ENCODE data around the gene BTBD16.

BTBD16 gene

GRCh38 chr10:122236690-122237306 is 34.3 kb upstream of the BTBD16 start:
- Histone ChIP-seq H3K9me3 (ENCODE audit: insufficient read depth, low read depth, low read length) (no peaks in the 10 kb centered on the region), H3K27me3 (ENCODE audit: insufficient read depth, low read length) (no peaks in the 10 kb centered on the region), H3K4me3 (ENCODE audit: low read length) (no peak overlapping the region), H3K27ac (ENCODE audit: low read depth, low read length) (no peak overlapping the region), H3K36me3 (ENCODE audit: insufficient read depth, low read length) (peaks cover 64% of the 10 kb centered on the region), H3K9ac (ENCODE audit: low read depth, low read length) (no peak overlapping the region), H3K4me1 (ENCODE audit: insufficient read depth, low read length) (no peaks in the 10 kb centered on the region)
- 96% methylated on average over 5 of the region's 5 CpGs for WGBS

- H3K4me1 ChIP-seq (ENCODE audit: insufficient read depth, low read length): no peaks in the 10 kb centered on the region
- H3K27ac ChIP-seq (ENCODE audit: low read depth, low read length): no peak overlapping the region
- H3K4me3 ChIP-seq (ENCODE audit: low read length): no peak overlapping the region
- 93% methylated on average over 16 of the region's 17 CpGs for WGBS
- H3K36me3 ChIP-seq (ENCODE audit: insufficient read depth, low read length): peaks cover 70% of the 10 kb centered on the region
- H3K27me3 ChIP-seq (ENCODE audit: insufficient read depth, low read length): no peaks in the 10 kb centered on the region
- H3K9me3 ChIP-seq (ENCODE audit: insufficient read depth, low read depth, low read length): no peaks in the 10 kb centered on the region
- no peak overlapping the region for H3K9ac ChIP-seq (ENCODE audit: low read depth, low read length)
These were observed 33.6 kb upstream of the BTBD16 start for GRCh38 chr10:122237331-122237990.

- Histone ChIP-seq H3K27ac (ENCODE audit: low read depth, low read length) (no peak overlapping the region), H3K9ac (ENCODE audit: low read depth, low read length) (no peak overlapping the region), H3K36me3 (ENCODE audit: insufficient read depth, low read length) (peaks cover 85% of the 10 kb centered on the region), H3K27me3 (ENCODE audit: insufficient read depth, low read length) (no peaks in the 10 kb centered on the region), H3K9me3 (ENCODE audit: insufficient read depth, low read depth, low read length) (no peaks in the 10 kb centered on the region), H3K4me3 (ENCODE audit: low read length) (no peak overlapping the region), H3K4me1 (ENCODE audit: insufficient read depth, low read length) (no peaks in the 10 kb centered on the region)
- 95% methylated on average over 10 of the region's 10 CpGs for WGBS
These were observed 31.4 kb upstream of the BTBD16 start for GRCh38 chr10:122239578-122240257.

GRCh38 chr10:122240401-122240800 is 30.7 kb upstream of the BTBD16 start:
- no peak overlapping the region for H3K27ac ChIP-seq (ENCODE audit: low read depth, low read length)
- no peaks in the 10 kb centered on the region for H3K9me3 ChIP-seq (ENCODE audit: insufficient read depth, low read depth, low read length)
- no peaks in the 10 kb centered on the region for H3K4me1 ChIP-seq (ENCODE audit: insufficient read depth, low read length)
- no peaks in the 10 kb centered on the region for H3K27me3 ChIP-seq (ENCODE audit: insufficient read depth, low read length)
- H3K4me3 ChIP-seq (ENCODE audit: low read length): no peak overlapping the region
- no peak overlapping the region for H3K9ac ChIP-seq (ENCODE audit: low read depth, low read length)
- peaks cover 87% of the 10 kb centered on the region for H3K36me3 ChIP-seq (ENCODE audit: insufficient read depth, low read length)
- WGBS: 92% methylated on average over 6 of the region's 6 CpGs

- Histone ChIP-seq H3K9me3 (ENCODE audit: insufficient read depth, low read depth, low read length) (no peaks in the 10 kb centered on the region), H3K27ac (ENCODE audit: low read depth, low read length) (no peak overlapping the region), H3K27me3 (ENCODE audit: insufficient read depth, low read length) (no peaks in the 10 kb centered on the region), H3K36me3 (ENCODE audit: insufficient read depth, low read length) (peaks cover 83% of the 10 kb centered on the region), H3K4me1 (ENCODE audit: insufficient read depth, low read length) (no peaks in the 10 kb centered on the region), H3K4me3 (ENCODE audit: low read length) (no peak overlapping the region), H3K9ac (ENCODE audit: low read depth, low read length) (no peak overlapping the region)
- 94% methylated on average over 8 of the region's 8 CpGs for WGBS
These were observed 29.3 kb upstream of the BTBD16 start for GRCh38 chr10:122241836-122242235.

- Histone ChIP-seq H3K9ac (ENCODE audit: low read depth, low read length) (no peak overlapping the region), H3K27ac (ENCODE audit: low read depth, low read length) (no peak overlapping the region), H3K4me1 (ENCODE audit: insufficient read depth, low read length) (no peaks in the 10 kb centered on the region), H3K36me3 (ENCODE audit: insufficient read depth, low read length) (peaks cover 75% of the 10 kb centered on the region), H3K27me3 (ENCODE audit: insufficient read depth, low read length) (no peaks in the 10 kb centered on the region), H3K9me3 (ENCODE audit: insufficient read depth, low read depth, low read length) (no peaks in the 10 kb centered on the region), H3K4me3 (ENCODE audit: low read length) (no peak overlapping the region)
- WGBS: 90% methylated on average over 2 of the region's 2 CpGs
These were observed 27.5 kb upstream of the BTBD16 start for GRCh38 chr10:122243550-122243949.

- WGBS: 94% methylated on average over 11 of the region's 11 CpGs
These were observed 26.8 kb upstream of the BTBD16 start for GRCh38 chr10:122244001-122244975.

GRCh38 chr10:122245136-122245535 is 26.0 kb upstream of the BTBD16 start:
- Histone ChIP-seq H3K9me3 (ENCODE audit: insufficient read depth, low read depth, low read length) (no peaks in the 10 kb centered on the region), H3K27ac (ENCODE audit: low read depth, low read length) (no peak overlapping the region), H3K4me1 (ENCODE audit: insufficient read depth, low read length) (no peaks in the 10 kb centered on the region), H3K27me3 (ENCODE audit: insufficient read depth, low read length) (no peaks in the 10 kb centered on the region), H3K36me3 (ENCODE audit: insufficient read depth, low read length) (peaks cover 74% of the 10 kb centered on the region), H3K9ac (ENCODE audit: low read depth, low read length) (no peak overlapping the region), H3K4me3 (ENCODE audit: low read length) (no peak overlapping the region)
- WGBS: 85% methylated on average over 4 of the region's 4 CpGs

More at GRCh38 chr10:122244001-122244975, 26.8 kb upstream of the BTBD16 start:
- Histone ChIP-seq H3K4me1 (ENCODE audit: insufficient read depth, low read length) (no peaks in the 10 kb centered on the region), H3K4me3 (ENCODE audit: low read length) (no peak overlapping the region), H3K27me3 (ENCODE audit: insufficient read depth, low read length) (no peaks in the 10 kb centered on the region), H3K27ac (ENCODE audit: low read depth, low read length) (no peak overlapping the region), H3K9me3 (ENCODE audit: insufficient read depth, low read depth, low read length) (no peaks in the 10 kb centered on the region), H3K9ac (ENCODE audit: low read depth, low read length) (no peak overlapping the region), H3K36me3 (ENCODE audit: insufficient read depth, low read length) (peaks cover 76% of the 10 kb centered on the region)

- Histone ChIP-seq H3K4me3 (ENCODE audit: low read length) (no peak overlapping the region), H3K9ac (ENCODE audit: low read depth, low read length) (no peak overlapping the region), H3K9me3 (ENCODE audit: insufficient read depth, low read depth, low read length) (no peaks in the 10 kb centered on the region), H3K36me3 (ENCODE audit: insufficient read depth, low read length) (peaks cover 66% of the 10 kb centered on the region), H3K27ac (ENCODE audit: low read depth, low read length) (no peak overlapping the region), H3K4me1 (ENCODE audit: insufficient read depth, low read length) (no peaks in the 10 kb centered on the region), H3K27me3 (ENCODE audit: insufficient read depth, low read length) (no peaks in the 10 kb centered on the region)
- 94% methylated on average over 11 of the region's 11 CpGs for WGBS
These were observed 25.2 kb upstream of the BTBD16 start for GRCh38 chr10:122245897-122246296.

GRCh38 chr10:122246830-122247520 is 24.1 kb upstream of the BTBD16 start:
- Histone ChIP-seq H3K4me1 (ENCODE audit: insufficient read depth, low read length) (no peaks in the 10 kb centered on the region), H3K27me3 (ENCODE audit: insufficient read depth, low read length) (no peaks in the 10 kb centered on the region), H3K27ac (ENCODE audit: low read depth, low read length) (no peak overlapping the region), H3K36me3 (ENCODE audit: insufficient read depth, low read length) (peaks cover 65% of the 10 kb centered on the region), H3K9me3 (ENCODE audit: insufficient read depth, low read depth, low read length) (no peaks in the 10 kb centered on the region), H3K4me3 (ENCODE audit: low read length) (no peak overlapping the region), H3K9ac (ENCODE audit: low read depth, low read length) (no peak overlapping the region)
- 89% methylated on average over 11 of the region's 11 CpGs for whole genome bisulfite sequencing
